Activated CD4-positive, alpha-beta T cell treated with anti-CD3 and anti-CD28 coated beads, Interleukin-2, amount 50 U/mL, for 16 hours (primary cell): ENCODE data around the gene DEAF1.
A peak's percentile ranks its signal among the peaks of the same experiment; 100 is the strongest.

ENCODE experiments used
- DNase-seq: peaks from one replicate; pipeline ENCODE4 v3.0.0-alpha.2; 2020

DEAF1 gene

GRCh38 chr11:641806-642370, 53.1 kb downstream of the DEAF1 start:
- DNase-seq = no peak

GRCh38 chr11:640021-640706, 54.9 kb downstream of the DEAF1 start:
- no peak for DNase-seq

GRCh38 chr11:639332-639955, 55.6 kb downstream of the DEAF1 start:
- no peak for DNase-seq

- no peak for DNase-seq
Measured at GRCh38 chr11:638631-639331, 56.2 kb downstream of the DEAF1 start.

- DNase-seq = no peak
Measured at GRCh38 chr11:637593-638521, 57.2 kb downstream of the DEAF1 start.

GRCh38 chr11:637333-637592, 57.8 kb downstream of the DEAF1 start:
- DNase-seq = no peak

- no peak for DNase-seq
Measured at GRCh38 chr11:636511-637332, 58.3 kb downstream of the DEAF1 start, which contains the start of gene DRD4. DRD4 (plus strand) TSS chr11:637269; CDS start chr11:637305, 36 bp downstream.

- DNase-seq = no peak
Measured at GRCh38 chr11:635945-636510, 59.0 kb downstream of the DEAF1 start.

GRCh38 chr11:630871-631270, 64.2 kb downstream of the DEAF1 start:
- no peak for DNase-seq

GRCh38 chr11:629237-629583, 65.8 kb downstream of the DEAF1 start:
- DNase-seq = peak; percentile 31

- no peak for DNase-seq
Measured at GRCh38 chr11:628056-628455, 67.0 kb downstream of the DEAF1 start.

- DNase-seq = no peak
Measured at GRCh38 chr11:627308-627576, 67.8 kb downstream of the DEAF1 start.

GRCh38 chr11:626475-627307, 68.3 kb downstream of the DEAF1 start, which contains the start of gene SCT:
SCT (minus strand) TSS chr11:627181; CDS start chr11:627143, 38 bp downstream.
- no peak for DNase-seq

GRCh38 chr11:625636-626268, 69.3 kb downstream of the DEAF1 start:
- no peak for DNase-seq

- DNase-seq = no peak
Measured at GRCh38 chr11:624705-625635, 70.1 kb downstream of the DEAF1 start, which contains the start of gene CDHR5. CDHR5 (minus strand) TSS chr11:624955; CDS start chr11:624902, 53 bp downstream.

- no peak for DNase-seq
Measured at GRCh38 chr11:623999-624704, 70.9 kb downstream of the DEAF1 start.

GRCh38 chr11:623349-623869, 71.6 kb downstream of the DEAF1 start:
- no peak for DNase-seq

- no peak for DNase-seq
Measured at GRCh38 chr11:621838-622237, 73.2 kb downstream of the DEAF1 start.
